ENCODE measurements around the gene CAVIN3. TPM values are rescaled to one million over a fixed set of nuclear protein-coding genes. Genes with fewer than 3 reads are reported as not detected.
A peak's percentile ranks its signal among the peaks of the same experiment; 100 is the strongest.

The CAVIN3 gene
- polyA plus RNA-seq, 1 donor (not counting 4 experiments of a cell fraction or from before 2014, with no cell fraction given): 30.1 TPM

GRCh38 chr11:6298605-6299004, 21.7 kb downstream of the CAVIN3 start:
- Histone ChIP-seq H3K4me3 (ENCODE audit: control insufficient read depth in 2 of 3, extremely low read depth in 1 of 3, insufficient read depth in 2 of 3, low read depth in 1 of 3, low read length in 3 of 3) (no peak overlapping the region), H3K36me3 (ENCODE audit: control insufficient read depth in 2 of 2, extremely low read depth in 1 of 2, insufficient read depth in 2 of 2, low read length in 2 of 2) (no peaks in the 10 kb centered on the region), H3K4me1 (ENCODE audit: control insufficient read depth, extremely low read depth, insufficient read depth, low read length) (no peaks in the 10 kb centered on the region), H3K27ac (ENCODE audit: control insufficient read depth, insufficient read depth, low read length) (no peak overlapping the region), H2AFZ (ENCODE audit: control insufficient read depth, low read length) (no peak overlapping the region), H3K27me3 (ENCODE audit: control insufficient read depth, extremely low read depth, insufficient read depth, low read length) (no peaks in the 10 kb centered on the region), H3K9ac (ENCODE audit: control insufficient read depth, extremely low read depth, insufficient read depth, low read length) (no peak overlapping the region), H3K9me3 (ENCODE audit: control insufficient read depth, low read depth, low read length) (no peaks in the 10 kb centered on the region), H3K9me1 (ENCODE audit: control insufficient read depth, extremely low read depth, insufficient read depth, low read length) (no peaks in the 10 kb centered on the region), H3K4me2 (ENCODE audit: control insufficient read depth, extremely low read depth, insufficient read depth, low read depth, low read length) (no peak overlapping the region), H4K20me1 (ENCODE audit: control insufficient read depth, extremely low read depth, insufficient read depth, low read length) (no peaks in the 10 kb centered on the region), H3K79me2 (ENCODE audit: control insufficient read depth, insufficient read depth, low read length) (no peaks in the 10 kb centered on the region)
- DNase-seq (ENCODE audit: low read depth, low spot score): no peak
- dilution Hi-C loops (cut with MboI; ENCODE audit: extremely low pct_ligation_motif_present, low sequenced_read_pairs): no loop called here
- TF ChIP-seq EZH2 (IDR thresholded peaks at IDR 0.05; ENCODE audit: low read length): no peak
- peak; percentile 49 to 79 (median 75) for TF ChIP-seq CTCF (optimal IDR thresholded peaks at IDR 0.05 in 1 of 3, IDR thresholded peaks at IDR 0.05 in 1 of 3, conservative IDR thresholded peaks at IDR 0.05 in 1 of 3; ENCODE audit: extremely low read depth in 1 of 3, insufficient read depth in 2 of 3, low read length in 3 of 3)
- no peak for FAIRE-seq

- no peaks in the 10 kb centered on the region for H3K79me2 ChIP-seq (ENCODE audit: control insufficient read depth, insufficient read depth, low read length)
- H3K4me2 ChIP-seq (ENCODE audit: control insufficient read depth, extremely low read depth, insufficient read depth, low read depth, low read length): no peak overlapping the region
- H3K36me3 ChIP-seq (ENCODE audit: control insufficient read depth in 2 of 2, extremely low read depth in 1 of 2, insufficient read depth in 2 of 2, low read length in 2 of 2): no peaks in the 10 kb centered on the region
- no peak overlapping the region for H3K4me3 ChIP-seq (ENCODE audit: control insufficient read depth in 2 of 3, extremely low read depth in 1 of 3, insufficient read depth in 2 of 3, low read depth in 1 of 3, low read length in 3 of 3)
- H3K9me3 ChIP-seq (ENCODE audit: control insufficient read depth, low read depth, low read length): no peaks in the 10 kb centered on the region
- peak in 1 of 3 experiments; percentile 21 for TF ChIP-seq CTCF (optimal IDR thresholded peaks at IDR 0.05 in 1 of 3, IDR thresholded peaks at IDR 0.05 in 1 of 3, conservative IDR thresholded peaks at IDR 0.05 in 1 of 3; ENCODE audit: extremely low read depth in 1 of 3, insufficient read depth in 2 of 3, low read length in 3 of 3)
- no peak for TF ChIP-seq EZH2 (IDR thresholded peaks at IDR 0.05; ENCODE audit: low read length)
- no peak overlapping the region for H3K9ac ChIP-seq (ENCODE audit: control insufficient read depth, extremely low read depth, insufficient read depth, low read length)
- no peaks in the 10 kb centered on the region for H3K9me1 ChIP-seq (ENCODE audit: control insufficient read depth, extremely low read depth, insufficient read depth, low read length)
- H4K20me1 ChIP-seq (ENCODE audit: control insufficient read depth, extremely low read depth, insufficient read depth, low read length): no peaks in the 10 kb centered on the region
- no peaks in the 10 kb centered on the region for H3K4me1 ChIP-seq (ENCODE audit: control insufficient read depth, extremely low read depth, insufficient read depth, low read length)
- H3K27me3 ChIP-seq (ENCODE audit: control insufficient read depth, extremely low read depth, insufficient read depth, low read length): no peaks in the 10 kb centered on the region
- DNase-seq (ENCODE audit: low read depth, low spot score) (no peak), FAIRE-seq (no peak)
- dilution Hi-C loops (cut with MboI; ENCODE audit: extremely low pct_ligation_motif_present, low sequenced_read_pairs): no loop called here
- no peak overlapping the region for H2AFZ ChIP-seq (ENCODE audit: control insufficient read depth, low read length)
- H3K27ac ChIP-seq (ENCODE audit: control insufficient read depth, insufficient read depth, low read length): no peak overlapping the region
These were observed 22.5 kb downstream of the CAVIN3 start for GRCh38 chr11:6297831-6298230.
